Measurements from ENCODE around the gene DNMBP. TPM values are rescaled to one million over a fixed set of nuclear protein-coding genes. Genes with fewer than 3 reads are reported as not detected.

DNMBP gene
- total and polyA plus RNA-seq, 2 of the 4 experiments (the other 2 are of a cell fraction) = 10.9 to 13.6 TPM

DNA sequence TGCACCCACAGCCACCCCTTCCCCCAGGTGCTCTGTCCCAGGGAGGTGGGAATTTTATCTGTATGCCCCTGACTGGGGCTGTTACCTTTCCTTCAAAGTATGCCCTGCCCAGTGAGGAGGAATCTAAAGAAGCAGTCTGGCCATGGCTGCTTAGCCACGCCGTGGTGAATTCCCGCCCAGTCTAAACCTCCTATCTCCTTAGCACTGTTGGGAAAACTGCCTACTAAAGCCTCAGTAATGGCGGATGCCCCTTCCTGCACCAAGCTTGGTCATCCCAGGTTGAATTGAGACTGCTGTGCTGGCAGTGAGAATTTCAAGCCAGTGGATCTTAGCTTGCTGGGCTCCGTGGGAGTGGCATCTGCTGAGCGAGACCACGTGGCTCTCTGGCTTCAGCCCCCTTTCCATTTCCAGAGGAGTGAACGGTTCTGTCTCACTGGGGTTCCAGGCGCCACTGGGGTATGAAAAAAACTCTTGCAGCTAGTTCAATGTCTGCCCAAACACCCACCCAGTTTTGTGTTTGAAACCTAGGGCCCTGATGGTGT lies 140.1 kb downstream of the DNMBP start:
- no CpG with 5 or more reads among the region's 9 CpGs for WGBS, 2 experiments (ENCODE audit: extremely low coverage in 2 of 2, insufficient read length in 1 of 2)
- no peaks in the 10 kb centered on the region for H3K9me3 ChIP-seq (ENCODE audit: control insufficient read depth, insufficient read depth, low read length)
- no peak overlapping the region for H2BK15ac ChIP-seq (ENCODE audit: low read depth, low read length)
- no peak overlapping the region for H2BK120ac ChIP-seq (ENCODE audit: low read depth, low read length)
- no peak overlapping the region for H3K4ac ChIP-seq (ENCODE audit: low read depth, low read length)
- no peaks in the 10 kb centered on the region; the same call in 1 of the 2 replicates for H3K27me3 ChIP-seq (ENCODE audit: control insufficient read depth, insufficient read depth, low read length)
- no peak overlapping the region for H4K91ac ChIP-seq (ENCODE audit: insufficient read depth, low read depth, low read length)
- H4K8ac ChIP-seq (ENCODE audit: low read depth in 2 of 2, low read length in 2 of 2) = no peak overlapping the region
- H3K4me3 ChIP-seq (ENCODE audit: insufficient read depth, low read depth, low read length) = no peak overlapping the region
- dilution Hi-C loops (cut with HindIII; ENCODE audit: low sequenced_read_pairs, unreplicated experiment) = no loop called here
- H3K9ac ChIP-seq (ENCODE audit: low read depth, low read length) = no peak overlapping the region
- H3K56ac ChIP-seq (ENCODE audit: extremely low read depth, insufficient read depth, low read length) = no peak overlapping the region
- BruUV-seq (replicated peaks) = no TSS peak
- DNase-seq (no peak), ATAC-seq (ENCODE audit: low read depth) (no peak)
- in situ Hi-C loops (cut with MboI; ENCODE audit: low sequenced_read_pairs) = no loop called here
- H3K14ac ChIP-seq (replicated peaks; ENCODE audit: low read depth, low read length) = no peak overlapping the region
- no peak overlapping the region for H3K27ac ChIP-seq (ENCODE audit: insufficient read depth, low read length)
- H3K18ac ChIP-seq (ENCODE audit: low read depth, low read length) = no peak overlapping the region
- no peak overlapping the region for H4K5ac ChIP-seq (ENCODE audit: low read depth, low read length)
- H2BK20ac ChIP-seq (ENCODE audit: low read depth, low read length) = peak overlapping the region; percentile 18; the same call in 1 of the 2 replicates
- POLR2A ChIA-PET (ENCODE audit: unreplicated experiment) = interaction anchor here (0.5 kb wide), 1 partner anchor 9 kb away, joined by 3 read pairs; no protein-coding TSS in a partner anchor
- CTCF ChIA-PET = interaction anchor here (0.5 to 0.7 kb wide), 3 partner anchors 10 to 139 kb away, joined by 3 read pairs; no protein-coding TSS in a partner anchor
- H2AFZ ChIP-seq (replicated peaks; ENCODE audit: low read length, poor library complexity) = no peak overlapping the region
- H4K20me1 ChIP-seq (ENCODE audit: insufficient read depth, low read length) = no peaks in the 10 kb centered on the region
- H3K79me1 ChIP-seq (ENCODE audit: low read depth in 1 of 2, low read length in 2 of 2) = peaks cover under 1 to 6% of the 10 kb centered on the region in 2 experiments; a peak in 2 of 4 replicates
- H3K4me1 ChIP-seq (ENCODE audit: control insufficient read depth, insufficient read depth, low read length) = 0 out of 2 replicates have a peak, but pooled peaks cover 2% of the 10 kb centered on the region
- peaks cover 11% of the 10 kb centered on the region for H3K9me1 ChIP-seq (ENCODE audit: insufficient read depth, low read length)
- no peak overlapping the region for H3K23ac ChIP-seq (ENCODE audit: low read depth, low read length)
- 0 out of 2 replicates have a peak overlapping the region, but pooled peaks have one; percentile 16 for H2AK5ac ChIP-seq (ENCODE audit: low read depth, low read length)
- H2AK9ac ChIP-seq (replicated peaks; ENCODE audit: low read depth, low read length, poor library complexity) = no peak overlapping the region
- H3K4me2 ChIP-seq (ENCODE audit: low read depth, low read length) = no peak overlapping the region
- intact Hi-C loops (cut with micrococcal nuclease) = no loop called here
- TF ChIP-seq CEBPB (IDR thresholded peaks at IDR 0.05; ENCODE audit: low read depth, low read length) (no peak), MXI1 (IDR thresholded peaks at IDR 0.05; ENCODE audit: borderline replicate concordance, low read depth, low read length) (no peak), CHD1 (IDR thresholded peaks at IDR 0.05; ENCODE audit: low read depth, low read length) (no peak), RAD21 (IDR thresholded peaks at IDR 0.05; ENCODE audit: low read length) (no peak), NFE2L2 (IDR thresholded peaks at IDR 0.05; ENCODE audit: low read depth, low read length) (no peak), POLR2A (IDR thresholded peaks at IDR 0.05; ENCODE audit: low read depth, low read length) (no peak), MAZ (IDR thresholded peaks at IDR 0.05; ENCODE audit: borderline replicate concordance, low read depth, low read length) (no peak), BHLHE40 (IDR thresholded peaks at IDR 0.05; ENCODE audit: low read depth, low read length) (no peak), RFX5 (IDR thresholded peaks at IDR 0.05; ENCODE audit: low read depth, low read length) (no peak)
- TF ChIP-seq, protein P1, sequence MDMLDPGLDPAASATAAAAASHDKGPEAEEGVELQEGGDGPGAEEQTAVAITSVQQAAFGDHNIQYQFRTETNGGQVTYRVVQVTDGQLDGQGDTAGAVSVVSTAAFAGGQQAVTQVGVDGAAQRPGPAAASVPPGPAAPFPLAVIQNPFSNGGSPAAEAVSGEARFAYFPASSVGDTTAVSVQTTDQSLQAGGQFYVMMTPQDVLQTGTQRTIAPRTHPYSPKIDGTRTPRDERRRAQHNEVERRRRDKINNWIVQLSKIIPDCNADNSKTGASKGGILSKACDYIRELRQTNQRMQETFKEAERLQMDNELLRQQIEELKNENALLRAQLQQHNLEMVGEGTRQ (IDR thresholded peaks at IDR 0.05; ENCODE audit: low read depth, low read length) = no peak
- TF ChIP-seq, protein P2, sequence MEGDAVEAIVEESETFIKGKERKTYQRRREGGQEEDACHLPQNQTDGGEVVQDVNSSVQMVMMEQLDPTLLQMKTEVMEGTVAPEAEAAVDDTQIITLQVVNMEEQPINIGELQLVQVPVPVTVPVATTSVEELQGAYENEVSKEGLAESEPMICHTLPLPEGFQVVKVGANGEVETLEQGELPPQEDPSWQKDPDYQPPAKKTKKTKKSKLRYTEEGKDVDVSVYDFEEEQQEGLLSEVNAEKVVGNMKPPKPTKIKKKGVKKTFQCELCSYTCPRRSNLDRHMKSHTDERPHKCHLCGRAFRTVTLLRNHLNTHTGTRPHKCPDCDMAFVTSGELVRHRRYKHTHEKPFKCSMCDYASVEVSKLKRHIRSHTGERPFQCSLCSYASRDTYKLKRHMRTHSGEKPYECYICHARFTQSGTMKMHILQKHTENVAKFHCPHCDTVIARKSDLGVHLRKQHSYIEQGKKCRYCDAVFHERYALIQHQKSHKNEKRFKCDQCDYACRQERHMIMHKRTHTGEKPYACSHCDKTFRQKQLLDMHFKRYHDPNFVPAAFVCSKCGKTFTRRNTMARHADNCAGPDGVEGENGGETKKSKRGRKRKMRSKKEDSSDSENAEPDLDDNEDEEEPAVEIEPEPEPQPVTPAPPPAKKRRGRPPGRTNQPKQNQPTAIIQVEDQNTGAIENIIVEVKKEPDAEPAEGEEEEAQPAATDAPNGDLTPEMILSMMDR (conservative IDR thresholded peaks at IDR 0.05; ENCODE audit: low read depth, low read length) = no peak
- TF ChIP-seq, protein P3, sequence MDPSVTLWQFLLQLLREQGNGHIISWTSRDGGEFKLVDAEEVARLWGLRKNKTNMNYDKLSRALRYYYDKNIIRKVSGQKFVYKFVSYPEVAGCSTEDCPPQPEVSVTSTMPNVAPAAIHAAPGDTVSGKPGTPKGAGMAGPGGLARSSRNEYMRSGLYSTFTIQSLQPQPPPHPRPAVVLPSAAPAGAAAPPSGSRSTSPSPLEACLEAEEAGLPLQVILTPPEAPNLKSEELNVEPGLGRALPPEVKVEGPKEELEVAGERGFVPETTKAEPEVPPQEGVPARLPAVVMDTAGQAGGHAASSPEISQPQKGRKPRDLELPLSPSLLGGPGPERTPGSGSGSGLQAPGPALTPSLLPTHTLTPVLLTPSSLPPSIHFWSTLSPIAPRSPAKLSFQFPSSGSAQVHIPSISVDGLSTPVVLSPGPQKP (IDR thresholded peaks at IDR 0.05; ENCODE audit: borderline replicate concordance, low read depth, low read length) = no peak
- H2BK5ac ChIP-seq (ENCODE audit: low read depth, low read length, poor library complexity, severe bottlenecking) = no peak overlapping the region
- no peaks in the 10 kb centered on the region; the same call in 1 of the 2 replicates for H3K36me3 ChIP-seq (ENCODE audit: control insufficient read depth, insufficient read depth, low read length)
